Measurements from ENCODE around the gene MTX1.
"Not testable (repeated sequence)": the region's sequence is repeated elsewhere in the genome, so short reads cannot be mapped to it uniquely, and the experiment has no call there.

MTX1 gene

GRCh38 chr1:155231302-155231701 is 22.8 kb downstream of the MTX1 start:
- H3K36me3 ChIP-seq (ENCODE audit: control insufficient read depth, insufficient read depth, low read length); H3K9ac ChIP-seq (ENCODE audit: low read length); H3K4me1 ChIP-seq (ENCODE audit: control insufficient read depth, insufficient read depth, low read length); H3K27ac ChIP-seq (ENCODE audit: low read depth, low read length); H3K9me3 ChIP-seq (ENCODE audit: control insufficient read depth, insufficient read depth, low read depth, low read length); H3K4me3 ChIP-seq (ENCODE audit: low read depth, low read length); H3K27me3 ChIP-seq (ENCODE audit: control insufficient read depth, insufficient read depth, low read length): not testable (repeated sequence)

GRCh38 chr1:155232001-155232978 is 23.8 kb downstream of the MTX1 start:
- H3K4me3 ChIP-seq (ENCODE audit: low read depth, low read length); H3K27ac ChIP-seq (ENCODE audit: low read depth, low read length); H3K9ac ChIP-seq (ENCODE audit: low read length); H3K27me3 ChIP-seq (ENCODE audit: control insufficient read depth, insufficient read depth, low read length); H3K4me1 ChIP-seq (ENCODE audit: control insufficient read depth, insufficient read depth, low read length); H3K9me3 ChIP-seq (ENCODE audit: control insufficient read depth, insufficient read depth, low read depth, low read length): not testable (repeated sequence)
- peaks cover 14% of the 10 kb centered on the region for H3K36me3 ChIP-seq (ENCODE audit: control insufficient read depth, insufficient read depth, low read length)

DNA sequence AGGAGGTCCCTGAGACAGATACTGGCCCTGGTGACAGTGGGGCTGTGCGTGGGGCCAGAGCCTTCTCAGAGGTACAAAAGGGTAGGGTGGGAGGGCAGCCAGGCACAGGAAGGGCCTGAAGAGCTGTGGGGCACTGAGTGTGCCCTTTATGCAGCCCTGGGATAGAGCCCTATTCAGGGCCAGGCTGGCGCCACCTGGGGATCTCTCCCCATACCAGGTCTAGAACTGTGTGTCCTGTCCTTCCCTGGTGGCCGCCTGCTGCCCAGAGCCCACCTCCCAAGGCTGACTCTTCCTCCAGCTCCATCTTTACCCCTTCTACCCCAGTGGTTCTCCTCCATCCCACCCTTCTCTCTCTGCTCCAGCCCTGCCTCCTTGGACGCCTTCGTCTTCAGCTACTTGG is 25.0 kb downstream of the MTX1 start:
- not testable (repeated sequence) for H3K27me3 ChIP-seq (ENCODE audit: control insufficient read depth, insufficient read depth, low read length); H3K9me3 ChIP-seq (ENCODE audit: control insufficient read depth, insufficient read depth, low read depth, low read length); H3K9ac ChIP-seq (ENCODE audit: low read length); H3K27ac ChIP-seq (ENCODE audit: low read depth, low read length); H3K4me3 ChIP-seq (ENCODE audit: low read depth, low read length); H3K4me1 ChIP-seq (ENCODE audit: control insufficient read depth, insufficient read depth, low read length)
- peaks cover 14% of the 10 kb centered on the region for H3K36me3 ChIP-seq (ENCODE audit: control insufficient read depth, insufficient read depth, low read length)

DNA sequence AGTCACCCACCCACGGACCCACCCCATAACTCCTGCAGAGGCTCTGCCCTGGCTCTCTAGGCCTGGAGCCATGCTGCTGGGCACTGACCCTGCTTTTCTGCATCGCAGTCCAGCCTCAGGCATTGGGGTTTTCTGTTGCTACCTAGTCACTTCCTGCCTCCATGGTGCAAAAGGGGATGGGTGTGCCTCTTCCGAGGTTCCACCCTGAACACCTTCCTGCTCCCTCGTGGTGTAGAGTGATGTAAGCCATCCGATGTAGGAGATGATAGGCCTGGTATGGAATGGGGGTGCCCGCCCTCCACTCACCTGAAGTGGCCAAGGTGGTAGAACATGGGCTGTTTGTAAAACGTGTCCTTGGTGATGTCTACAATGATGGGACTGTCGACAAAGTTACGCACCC is 26.9 kb downstream of the MTX1 start:
- H3K9me3 ChIP-seq (ENCODE audit: control insufficient read depth, insufficient read depth, low read depth, low read length); H3K27me3 ChIP-seq (ENCODE audit: control insufficient read depth, insufficient read depth, low read length); H3K9ac ChIP-seq (ENCODE audit: low read length); H3K4me1 ChIP-seq (ENCODE audit: control insufficient read depth, insufficient read depth, low read length); H3K4me3 ChIP-seq (ENCODE audit: low read depth, low read length); H3K27ac ChIP-seq (ENCODE audit: low read depth, low read length): not testable (repeated sequence)
- peaks cover 14% of the 10 kb centered on the region for H3K36me3 ChIP-seq (ENCODE audit: control insufficient read depth, insufficient read depth, low read length)

DNA sequence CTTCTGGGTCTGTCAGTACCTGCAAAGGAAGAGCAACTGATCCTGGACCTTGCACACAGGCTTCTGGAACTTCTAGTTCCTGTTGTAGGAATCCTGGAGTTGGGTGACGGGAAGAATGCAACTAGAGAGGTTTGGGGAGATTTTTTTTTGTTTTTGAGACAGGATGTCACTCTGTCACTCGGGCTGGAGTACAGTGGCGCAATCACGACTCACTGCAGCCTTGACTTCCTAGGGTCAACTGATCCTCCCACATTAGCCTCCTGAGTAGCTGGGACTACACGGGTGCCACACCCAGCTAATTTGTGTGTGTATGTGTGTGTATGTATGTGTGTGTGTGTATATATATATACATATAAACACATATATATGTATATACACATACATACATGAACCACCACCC is 28.0 kb downstream of the MTX1 start:
- Histone ChIP-seq H3K27me3 (ENCODE audit: control insufficient read depth, insufficient read depth, low read length) (no peaks in the 10 kb centered on the region), H3K4me3 (ENCODE audit: low read depth, low read length) (no peak overlapping the region), H3K4me1 (ENCODE audit: control insufficient read depth, insufficient read depth, low read length) (no peaks in the 10 kb centered on the region), H3K9me3 (ENCODE audit: control insufficient read depth, insufficient read depth, low read depth, low read length) (no peaks in the 10 kb centered on the region), H3K27ac (ENCODE audit: low read depth, low read length) (no peak overlapping the region), H3K9ac (ENCODE audit: low read length) (no peak overlapping the region), H3K36me3 (ENCODE audit: control insufficient read depth, insufficient read depth, low read length) (peaks cover 14% of the 10 kb centered on the region)

DNA sequence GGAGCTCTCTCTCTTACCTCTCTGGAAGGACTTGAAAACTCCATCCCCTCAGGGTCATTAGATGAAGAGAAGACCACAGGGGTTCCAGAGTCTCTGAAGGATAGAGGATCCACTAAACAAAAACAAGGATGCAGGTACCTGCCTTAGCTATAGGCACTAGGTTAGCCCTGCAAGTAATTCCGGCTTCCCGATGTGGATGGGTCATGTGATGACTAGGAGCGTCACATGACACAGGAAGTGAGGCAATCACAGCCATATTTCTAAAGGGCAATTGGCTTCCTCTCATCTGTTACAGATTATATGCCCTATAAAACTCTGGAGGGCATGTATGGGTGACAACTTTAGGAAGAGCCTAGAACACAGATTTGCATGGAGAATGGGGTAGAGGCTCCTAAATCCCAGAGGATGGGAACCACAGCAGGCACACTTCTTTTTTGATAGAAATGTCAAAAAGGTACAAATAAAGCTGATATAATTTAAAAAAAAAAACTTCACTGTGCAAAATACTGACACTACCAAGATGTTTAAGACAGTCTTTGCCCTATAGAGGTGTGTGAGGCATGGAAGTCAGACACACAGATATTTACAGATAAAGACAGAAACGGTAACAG is 32.7 kb downstream of the MTX1 start:
- Histone ChIP-seq H3K36me3 (ENCODE audit: control insufficient read depth, insufficient read depth, low read length) (peaks cover 8% of the 10 kb centered on the region), H3K4me1 (ENCODE audit: control insufficient read depth, insufficient read depth, low read length) (peaks cover 8% of the 10 kb centered on the region; the same call in 1 of the 2 replicates), H3K27ac (ENCODE audit: low read depth, low read length) (no peak overlapping the region), H3K27me3 (ENCODE audit: control insufficient read depth, insufficient read depth, low read length) (peaks cover 7% of the 10 kb centered on the region; the same call in 1 of the 2 replicates), H3K9me3 (ENCODE audit: control insufficient read depth, insufficient read depth, low read depth, low read length) (no peaks in the 10 kb centered on the region), H3K9ac (ENCODE audit: low read length) (no peak overlapping the region), H3K4me3 (ENCODE audit: low read depth, low read length) (peak overlapping the region; percentile 50)

- Histone ChIP-seq H3K9ac (ENCODE audit: low read length) (no peak overlapping the region), H3K27ac (ENCODE audit: low read depth, low read length) (no peak overlapping the region), H3K36me3 (ENCODE audit: control insufficient read depth, insufficient read depth, low read length) (peaks cover 4% of the 10 kb centered on the region; the same call in 1 of the 2 replicates), H3K4me1 (ENCODE audit: control insufficient read depth, insufficient read depth, low read length) (peaks cover 8% of the 10 kb centered on the region; the same call in 1 of the 2 replicates), H3K9me3 (ENCODE audit: control insufficient read depth, insufficient read depth, low read depth, low read length) (no peaks in the 10 kb centered on the region), H3K27me3 (ENCODE audit: control insufficient read depth, insufficient read depth, low read length) (peaks cover 12% of the 10 kb centered on the region; the same call in 1 of the 2 replicates), H3K4me3 (ENCODE audit: low read depth, low read length) (no peak overlapping the region)
These were observed 33.4 kb downstream of the MTX1 start for GRCh38 chr1:155241841-155242264.

DNA sequence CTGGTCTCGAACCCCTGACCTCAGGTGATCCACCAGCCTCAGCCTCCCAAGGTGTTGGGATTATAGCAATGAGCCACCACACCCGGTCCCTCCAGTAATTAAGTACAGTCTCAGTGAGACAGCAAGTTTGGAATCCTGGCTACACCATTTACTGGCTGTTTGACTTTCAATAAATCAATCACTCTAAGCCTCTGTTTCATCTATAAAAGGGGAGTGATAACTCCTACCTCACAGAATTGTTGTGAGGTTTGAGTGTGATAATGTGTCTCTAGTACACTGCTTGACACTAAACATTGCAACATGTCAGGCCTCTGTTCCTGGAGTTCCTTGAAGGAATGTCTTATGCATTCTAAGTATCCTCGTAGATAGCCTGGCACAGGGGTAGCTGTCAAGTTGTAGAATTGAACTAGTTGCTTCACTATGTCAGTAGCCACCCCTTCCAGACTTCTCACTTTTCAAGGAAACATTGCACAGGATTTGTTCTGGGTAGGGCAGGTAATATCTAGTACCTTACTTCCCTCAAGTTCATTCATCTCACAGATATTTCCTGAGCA is 34.4 kb downstream of the MTX1 start:
- Histone ChIP-seq H3K27me3 (ENCODE audit: control insufficient read depth, insufficient read depth, low read length) (peaks cover 12% of the 10 kb centered on the region; the same call in 1 of the 2 replicates), H3K36me3 (ENCODE audit: control insufficient read depth, insufficient read depth, low read length) (peaks cover 8% of the 10 kb centered on the region), H3K4me3 (ENCODE audit: low read depth, low read length) (peak overlapping the region; percentile 64), H3K4me1 (ENCODE audit: control insufficient read depth, insufficient read depth, low read length) (peaks cover 8% of the 10 kb centered on the region; the same call in 1 of the 2 replicates), H3K9ac (ENCODE audit: low read length) (peak overlapping the region; percentile 51), H3K9me3 (ENCODE audit: control insufficient read depth, insufficient read depth, low read depth, low read length) (no peaks in the 10 kb centered on the region), H3K27ac (ENCODE audit: low read depth, low read length) (no peak overlapping the region)

DNA sequence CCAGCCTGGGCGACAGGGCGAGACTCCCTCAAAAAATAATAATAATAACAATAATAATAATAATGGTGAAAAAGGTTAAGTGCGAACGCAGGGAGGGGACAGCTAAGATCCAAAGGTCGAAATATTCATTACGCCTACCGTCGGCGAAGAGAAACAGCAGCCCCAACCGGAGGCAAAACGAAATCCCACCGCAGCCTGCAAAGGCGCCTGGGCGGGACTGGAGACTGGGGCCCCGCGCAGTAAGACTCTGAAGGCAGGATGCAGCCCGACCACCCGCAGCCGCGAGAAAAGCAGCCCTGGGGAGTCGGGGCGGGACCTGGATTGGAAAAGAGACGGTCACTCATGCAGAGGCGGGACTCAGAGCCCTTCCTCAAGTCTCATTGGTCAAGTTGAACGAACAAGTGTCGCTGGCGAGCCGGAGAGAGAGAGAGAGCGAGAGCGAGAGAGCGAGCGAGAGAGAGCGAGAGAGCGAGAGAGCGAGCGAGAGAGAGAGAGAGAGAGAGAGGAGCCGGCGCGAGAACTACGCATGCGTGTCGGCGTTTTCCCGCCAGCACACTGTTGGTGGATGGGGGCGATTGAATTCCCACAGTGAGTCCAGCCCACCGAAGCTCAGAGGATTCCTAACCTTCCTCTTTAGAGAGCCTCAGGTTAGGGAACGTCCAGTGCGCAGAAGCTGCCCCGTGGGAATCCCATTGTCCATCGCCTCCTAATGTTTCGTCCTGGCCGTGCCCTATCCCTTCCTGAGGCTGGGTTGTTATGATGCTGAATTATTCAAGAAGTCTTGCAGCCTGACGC is 36.1 kb downstream of the MTX1 start:
- Histone ChIP-seq H3K4me3 (ENCODE audit: low read depth, low read length) (peak overlapping the region; percentile 64), H3K9ac (ENCODE audit: low read length) (peak overlapping the region; percentile 75), H3K36me3 (ENCODE audit: control insufficient read depth, insufficient read depth, low read length) (peaks cover 15% of the 10 kb centered on the region), H3K27ac (ENCODE audit: low read depth, low read length) (no peak overlapping the region), H3K9me3 (ENCODE audit: control insufficient read depth, insufficient read depth, low read depth, low read length) (no peaks in the 10 kb centered on the region), H3K4me1 (ENCODE audit: control insufficient read depth, insufficient read depth, low read length) (peaks cover 8% of the 10 kb centered on the region; the same call in 1 of the 2 replicates), H3K27me3 (ENCODE audit: control insufficient read depth, insufficient read depth, low read length) (peaks cover 12% of the 10 kb centered on the region; the same call in 1 of the 2 replicates)

DNA sequence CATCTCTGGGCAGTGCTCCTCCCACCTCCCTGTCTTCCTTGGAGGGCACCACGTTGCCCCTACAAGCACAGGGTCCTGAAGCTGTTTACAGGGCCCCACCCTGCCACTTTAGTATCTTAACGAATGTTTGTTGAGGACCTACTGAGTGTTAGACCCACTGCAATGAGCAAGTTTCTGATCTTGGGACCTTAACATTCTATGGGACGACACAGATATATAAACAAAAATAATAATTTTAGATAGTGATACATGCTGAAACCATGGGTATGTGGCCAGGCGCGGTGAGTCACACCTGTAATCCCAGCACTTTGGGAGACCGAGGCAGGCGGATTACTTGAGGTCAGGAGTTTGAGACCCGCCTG is 36.6 kb downstream of the MTX1 start:
- no peaks in the 10 kb centered on the region for H3K9me3 ChIP-seq (ENCODE audit: control insufficient read depth, insufficient read depth, low read depth, low read length)
- H3K27me3 ChIP-seq (ENCODE audit: control insufficient read depth, insufficient read depth, low read length), result peaks cover 12% of the 10 kb centered on the region; the same call in 1 of the 2 replicates
- H3K4me1 ChIP-seq (ENCODE audit: control insufficient read depth, insufficient read depth, low read length), result peaks cover 11% of the 10 kb centered on the region; the same call in 1 of the 2 replicates
- H3K9ac ChIP-seq (ENCODE audit: low read length), result peak overlapping the region; percentile 75
- H3K4me3 ChIP-seq (ENCODE audit: low read depth, low read length), result peak overlapping the region; percentile 64
- H3K36me3 ChIP-seq (ENCODE audit: control insufficient read depth, insufficient read depth, low read length), result peaks cover 15% of the 10 kb centered on the region
- no peak overlapping the region for H3K27ac ChIP-seq (ENCODE audit: low read depth, low read length)

Measured in HUES6 (cell line).